Fibroblast of pulmonary artery (primary cell): ENCODE results near the gene ELF2.
A peak's percentile ranks its signal among the peaks of the same experiment; 100 is the strongest.

Source experiments
- DNase-seq: peaks from one replicate; pipeline ENCODE4 v3.0.0-alpha.2; 2010; ENCODE audit warnings: low read depth
- H3K4me3 ChIP-seq: replicated peaks from 2 replicates; pipeline ENCODE4 v1.5.1; 2011; ENCODE audit warnings: low read depth, mild to moderate bottlenecking, control low read depth, low read length, moderate library complexity
- TF ChIP-seq, protein P1 (sequence below): IDR thresholded peaks from 2 replicates; pipeline ENCODE4 v1.5.1; 2011; ENCODE audit warnings: mild to moderate bottlenecking, control low read depth, low read length, inconsistent platforms; ENCODE audit errors: missing control alignments

ELF2 gene

DNA sequence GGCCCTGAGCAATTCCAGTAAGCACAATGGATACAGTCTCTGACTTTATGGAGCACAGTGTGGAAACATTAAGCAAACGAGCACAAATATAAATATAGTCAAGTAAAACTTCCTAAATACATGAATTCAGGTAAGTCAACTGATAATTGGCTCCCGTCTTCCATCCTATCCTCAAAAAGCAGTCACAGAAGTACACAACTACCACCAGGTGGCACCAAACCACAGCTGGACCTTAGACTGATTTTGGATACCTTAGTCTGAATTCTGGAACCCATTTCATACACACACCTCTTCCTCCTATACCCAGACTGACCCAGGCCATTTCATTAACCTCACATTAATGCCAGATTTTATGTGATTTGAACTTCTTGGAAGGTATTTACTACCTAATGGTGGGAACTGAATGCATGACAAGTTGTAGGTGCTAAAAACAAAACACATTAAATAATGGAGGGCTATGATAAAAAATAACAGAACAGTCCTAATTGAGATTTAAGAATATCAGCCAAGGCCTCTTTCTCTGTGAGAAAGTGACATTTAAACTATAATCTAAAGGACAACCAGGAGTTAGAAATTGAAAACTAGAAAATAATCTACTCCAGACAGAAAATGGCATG, 77.5 kb downstream of the ELF2 start:
- TF ChIP-seq, protein P1, sequence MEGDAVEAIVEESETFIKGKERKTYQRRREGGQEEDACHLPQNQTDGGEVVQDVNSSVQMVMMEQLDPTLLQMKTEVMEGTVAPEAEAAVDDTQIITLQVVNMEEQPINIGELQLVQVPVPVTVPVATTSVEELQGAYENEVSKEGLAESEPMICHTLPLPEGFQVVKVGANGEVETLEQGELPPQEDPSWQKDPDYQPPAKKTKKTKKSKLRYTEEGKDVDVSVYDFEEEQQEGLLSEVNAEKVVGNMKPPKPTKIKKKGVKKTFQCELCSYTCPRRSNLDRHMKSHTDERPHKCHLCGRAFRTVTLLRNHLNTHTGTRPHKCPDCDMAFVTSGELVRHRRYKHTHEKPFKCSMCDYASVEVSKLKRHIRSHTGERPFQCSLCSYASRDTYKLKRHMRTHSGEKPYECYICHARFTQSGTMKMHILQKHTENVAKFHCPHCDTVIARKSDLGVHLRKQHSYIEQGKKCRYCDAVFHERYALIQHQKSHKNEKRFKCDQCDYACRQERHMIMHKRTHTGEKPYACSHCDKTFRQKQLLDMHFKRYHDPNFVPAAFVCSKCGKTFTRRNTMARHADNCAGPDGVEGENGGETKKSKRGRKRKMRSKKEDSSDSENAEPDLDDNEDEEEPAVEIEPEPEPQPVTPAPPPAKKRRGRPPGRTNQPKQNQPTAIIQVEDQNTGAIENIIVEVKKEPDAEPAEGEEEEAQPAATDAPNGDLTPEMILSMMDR: peak; percentile 92
- H3K4me3 ChIP-seq: no peak overlapping the region
- peak; percentile 92 for DNase-seq

DNA sequence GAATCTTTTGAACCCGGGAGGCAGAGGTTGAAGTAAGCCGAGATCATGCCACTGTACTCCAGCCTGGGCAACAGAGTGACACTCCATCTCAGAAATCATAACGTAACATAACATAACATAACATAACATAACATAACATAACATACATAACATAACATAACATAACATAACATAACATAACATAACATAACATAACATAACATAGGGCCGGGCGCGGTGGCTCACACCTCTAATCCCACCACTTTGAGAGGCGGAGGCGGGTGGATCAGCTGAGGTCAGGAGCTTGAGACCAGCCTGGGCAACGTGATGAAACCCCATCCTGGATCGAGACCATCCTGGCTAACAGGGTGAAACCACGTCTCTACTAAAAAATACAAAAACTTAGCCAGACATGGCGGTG, 84.7 kb downstream of the ELF2 start:
- no peak for DNase-seq
- no peak overlapping the region for H3K4me3 ChIP-seq
- TF ChIP-seq, protein P1: no peak

DNA sequence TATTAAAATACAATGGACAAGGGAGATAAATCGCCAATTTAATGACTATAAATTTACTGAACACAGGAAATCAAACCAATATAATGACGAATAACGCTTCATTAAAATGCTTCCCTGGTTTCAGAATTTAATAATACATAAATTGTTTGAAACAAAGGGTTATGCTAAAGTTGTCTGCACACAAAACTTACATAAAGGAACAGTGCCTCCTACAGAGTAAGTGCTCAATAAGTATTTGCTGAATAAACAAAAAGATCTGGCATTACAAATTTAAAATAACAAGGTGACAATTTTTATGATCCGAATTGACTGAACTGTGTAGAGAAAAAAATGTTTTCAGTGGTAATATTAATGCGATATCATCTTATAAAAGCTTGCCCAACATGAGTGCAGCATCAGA, 91.9 kb downstream of the ELF2 start:
- TF ChIP-seq, protein P1: peak; percentile 40
- peak; percentile 42 for DNase-seq
- peak overlapping the region; percentile 85 for H3K4me3 ChIP-seq

DNA sequence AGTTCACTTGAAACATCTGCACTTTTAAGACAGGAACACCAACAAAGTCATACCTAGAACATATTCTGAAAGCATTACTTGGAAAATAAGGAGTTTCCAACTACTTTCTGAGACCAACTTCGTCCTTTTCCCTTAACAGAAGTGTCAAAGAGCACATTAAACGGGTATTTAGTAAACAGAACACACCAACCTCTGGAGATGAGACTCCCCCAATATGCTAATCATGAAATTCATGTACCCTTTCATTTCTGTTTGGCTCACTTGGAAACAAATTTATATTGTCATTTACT, 92.3 kb downstream of the ELF2 start:
- TF ChIP-seq, protein P1: no peak
- H3K4me3 ChIP-seq: peak overlapping the region; percentile 85
- peak; percentile 16 for DNase-seq

DNA sequence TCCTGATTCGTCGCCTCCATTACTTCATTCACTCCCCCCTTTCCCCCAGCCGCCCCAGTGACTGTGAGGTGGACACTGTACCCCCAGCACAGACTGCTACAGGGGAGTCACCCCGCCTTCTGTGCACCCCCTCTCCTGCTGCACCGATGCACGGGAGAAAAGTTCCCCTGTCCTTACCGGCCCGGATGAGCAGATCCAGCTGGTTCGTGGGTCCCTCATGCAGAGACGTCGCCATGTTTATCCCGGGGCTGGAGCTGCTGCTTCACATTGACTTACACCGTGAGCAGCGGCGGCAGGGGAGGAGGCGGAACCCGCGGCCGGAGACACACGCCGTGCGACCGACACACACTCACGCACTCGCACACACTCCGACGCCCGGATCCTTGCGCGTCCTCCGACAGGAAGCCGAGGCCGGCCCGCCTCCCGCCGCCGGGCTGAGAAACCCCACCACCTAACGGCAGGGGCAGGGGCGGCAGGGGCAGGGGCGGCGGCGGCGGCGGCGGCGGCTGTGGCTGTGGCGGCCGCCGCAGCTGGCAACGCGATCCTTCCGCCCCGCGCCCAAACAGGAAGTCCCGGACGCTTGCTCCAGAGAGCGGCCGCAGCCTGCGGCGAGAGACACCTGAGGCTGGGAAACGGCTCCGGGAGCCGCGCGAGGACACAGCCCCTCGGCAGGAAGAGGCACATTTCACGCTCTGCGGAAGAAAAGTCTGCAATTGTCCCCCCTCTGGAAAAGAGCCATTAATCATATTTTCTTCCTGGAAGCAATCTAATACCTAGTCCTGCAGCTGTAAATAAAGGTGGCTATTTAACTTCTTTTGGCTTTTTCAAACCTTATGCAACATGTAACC, 92.8 kb downstream of the ELF2 start:
- peak overlapping the region; percentile 85 for H3K4me3 ChIP-seq
- DNase-seq: peak; percentile 92
- TF ChIP-seq, protein P1: no peak

DNA sequence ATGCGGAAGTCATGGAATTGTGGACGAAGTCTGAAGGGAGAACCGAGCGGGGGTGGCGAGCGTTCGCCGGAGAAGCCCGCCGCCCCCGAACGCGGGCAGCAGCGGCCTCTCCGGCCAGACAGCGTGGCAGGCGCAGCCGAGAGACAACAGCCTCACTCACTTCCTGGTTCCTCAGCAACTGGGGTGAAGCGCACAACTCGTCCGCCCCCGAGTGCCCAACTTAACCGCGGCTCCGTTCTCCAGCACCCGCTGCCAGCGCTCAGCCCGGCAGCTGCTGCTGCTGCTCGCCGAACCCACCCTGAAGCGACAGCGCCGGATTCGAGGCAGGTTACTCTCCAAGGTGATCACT, 93.4 kb downstream of the ELF2 start:
- peak overlapping the region; percentile 85 for H3K4me3 ChIP-seq
- DNase-seq: peak; percentile 60
- TF ChIP-seq, protein P1: no peak
